SJCRH30 (cell line): ENCODE measurements around the gene BCAS3. TPM values are rescaled to one million over a fixed set of nuclear protein-coding genes. Genes with fewer than 3 reads are reported as not detected.
A peak's percentile ranks its signal among the peaks of the same experiment; 100 is the strongest.
"Not testable (repeated sequence)": the region's sequence is repeated elsewhere in the genome, so short reads cannot be mapped to it uniquely, and the experiment has no call there.

Source experiments
- DNase-seq, 2 experiments: peaks; one replicate each; pipeline ENCODE4 v3.0.0-alpha.2; 2015 to 2020
- H3K27ac ChIP-seq: fragments of 250-450 bp; sonication (Bioruptor Pico); 2 replicates; pipeline ENCODE4 v1.5.1; 2020; ENCODE audit warnings: mild to moderate bottlenecking, moderate library complexity
- H3K27me3 ChIP-seq: fragments of 250-450 bp; sonication (Bioruptor Pico); 2 replicates; pipeline ENCODE4 v1.5.1; 2020; ENCODE audit warnings: mild to moderate bottlenecking, moderate library complexity
- H3K36me3 ChIP-seq: fragments of 250-450 bp; sonication (Bioruptor Pico); 2 replicates; pipeline ENCODE4 v1.5.1; 2020; ENCODE audit warnings: mild to moderate bottlenecking, moderate library complexity
- H3K4me1 ChIP-seq: fragments of 250-450 bp; sonication (Bioruptor Pico); 2 replicates; pipeline ENCODE4 v1.5.1; 2020; ENCODE audit warnings: mild to moderate bottlenecking, moderate library complexity
- H3K4me3 ChIP-seq: fragments of 250-450 bp; sonication (Bioruptor Pico); 2 replicates; pipeline ENCODE4 v1.5.1; 2020; ENCODE audit warnings: mild to moderate bottlenecking, moderate library complexity
- H3K9me3 ChIP-seq: fragments of 250-450 bp; sonication (Bioruptor Pico); replicated peaks from 2 replicates; pipeline ENCODE4 v1.5.1; 2020; ENCODE audit warnings: mild to moderate bottlenecking, moderate library complexity
- total RNA-seq: library from RNA; depleted of rRNA; stranded (reverse); fragments of >200 nt; shearing (Covaris generic); gene quantifications from 2 replicates; pipeline ENCODE4 v1.2.3, GENCODE V29; 2014

BCAS3 gene
- total RNA-seq, 1 experiment from 2014 or later: 11.6 TPM

DNA sequence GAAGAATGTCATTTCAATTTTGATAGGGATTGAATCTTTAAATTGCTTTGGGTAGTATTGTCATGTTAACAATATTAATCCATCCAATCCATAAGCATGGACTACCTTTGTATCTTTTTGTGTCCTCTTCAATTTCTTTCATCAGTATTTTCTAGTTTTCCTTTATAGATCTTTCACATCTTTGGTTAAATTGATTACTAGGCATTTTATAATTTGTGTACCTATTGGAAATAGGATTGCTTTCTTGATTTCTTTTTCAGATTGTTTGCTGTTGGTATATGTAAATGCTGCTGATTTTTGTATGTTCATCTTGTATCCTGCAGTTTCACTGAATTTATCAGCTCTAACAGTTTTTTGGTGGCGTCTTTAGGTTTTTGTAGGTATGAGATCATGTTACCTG lies 24.1 kb upstream of the BCAS3 start:
- H3K4me3 ChIP-seq: no peak overlapping the region
- peaks cover 17% of the 10 kb centered on the region for H3K36me3 ChIP-seq

GRCh38 chr17:60656499-60656898 lies 21.2 kb upstream of the BCAS3 start:
- Histone ChIP-seq H3K27ac (no peak overlapping the region), H3K36me3 (peaks cover 5% of the 10 kb centered on the region), H3K27me3 (no peaks in the 10 kb centered on the region), H3K4me1 (no peaks in the 10 kb centered on the region), H3K9me3 (no peaks in the 10 kb centered on the region), H3K4me3 (no peak overlapping the region)
- DNase-seq: no peak

More for the DNA sequence above, 24.1 kb upstream of the BCAS3 start:
- H3K27me3 ChIP-seq: no peaks in the 10 kb centered on the region
- no peaks in the 10 kb centered on the region for H3K4me1 ChIP-seq
- no peak for DNase-seq
- H3K9me3 ChIP-seq: no peaks in the 10 kb centered on the region
- no peak overlapping the region for H3K27ac ChIP-seq

GRCh38 chr17:60659156-60659555 lies 18.5 kb upstream of the BCAS3 start:
- no peaks in the 10 kb centered on the region for H3K4me1 ChIP-seq
- no peak overlapping the region for H3K27ac ChIP-seq
- H3K36me3 ChIP-seq: peaks cover 10% of the 10 kb centered on the region
- no peaks in the 10 kb centered on the region for H3K27me3 ChIP-seq
- H3K4me3 ChIP-seq: no peak overlapping the region
- no peaks in the 10 kb centered on the region for H3K9me3 ChIP-seq
- no peak for DNase-seq

- H3K36me3 ChIP-seq: peaks cover 10% of the 10 kb centered on the region
- no peak for DNase-seq
- no peaks in the 10 kb centered on the region for H3K9me3 ChIP-seq
- no peaks in the 10 kb centered on the region for H3K4me1 ChIP-seq
- H3K4me3 ChIP-seq: no peak overlapping the region
- H3K27ac ChIP-seq: no peak overlapping the region
- H3K27me3 ChIP-seq: no peaks in the 10 kb centered on the region
Measured at GRCh38 chr17:60661489-60661888, 16.2 kb upstream of the BCAS3 start.

DNA sequence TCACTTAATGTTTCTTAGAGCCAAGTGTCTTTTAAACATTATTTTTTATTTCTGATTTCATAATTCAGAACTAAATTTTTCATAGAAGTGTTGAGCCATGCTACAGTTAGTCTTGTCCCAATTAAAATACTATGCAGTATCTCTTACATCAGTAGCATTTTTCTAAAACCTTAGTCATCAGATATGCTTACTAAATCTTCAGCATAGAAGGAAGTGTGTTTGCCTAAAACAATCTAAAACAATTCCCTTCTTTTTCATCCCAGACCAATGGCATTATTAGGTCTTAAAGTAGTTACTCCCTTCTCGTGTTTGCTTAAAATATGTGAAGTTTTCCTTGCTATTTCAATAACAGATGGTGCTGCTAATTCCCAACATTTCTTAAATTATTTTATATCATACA lies 13.6 kb upstream of the BCAS3 start:
- Histone ChIP-seq H3K4me3 (no peak overlapping the region), H3K27me3 (no peaks in the 10 kb centered on the region), H3K9me3 (no peaks in the 10 kb centered on the region), H3K36me3 (peaks cover 7% of the 10 kb centered on the region), H3K4me1 (no peaks in the 10 kb centered on the region), H3K27ac (no peak overlapping the region)
- no peak for DNase-seq

DNA sequence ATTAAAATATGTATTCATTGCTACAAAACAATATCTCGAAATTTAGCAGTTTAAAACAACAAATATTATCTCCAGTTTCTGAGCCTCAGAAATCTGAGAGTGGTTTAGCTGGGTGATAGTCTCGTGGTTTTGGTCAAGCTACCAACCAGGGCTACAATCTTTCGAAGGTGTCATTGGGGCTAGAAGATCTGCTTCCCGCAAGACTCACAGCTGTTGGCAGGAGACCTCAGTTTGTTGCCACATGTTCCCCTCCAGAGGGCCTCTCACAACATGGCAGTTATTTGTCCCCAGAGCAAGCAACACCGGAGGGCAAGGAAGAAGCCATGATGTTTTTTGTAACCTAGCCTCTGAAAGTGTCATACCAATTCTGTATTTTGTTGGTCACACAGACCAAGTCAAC lies 12.0 kb upstream of the BCAS3 start:
- no peak for DNase-seq
- no peaks in the 10 kb centered on the region for H3K4me1 ChIP-seq
- no peaks in the 10 kb centered on the region for H3K27me3 ChIP-seq
- no peak overlapping the region for H3K4me3 ChIP-seq
- no peak overlapping the region for H3K27ac ChIP-seq
- no peaks in the 10 kb centered on the region for H3K9me3 ChIP-seq
- peaks cover 7% of the 10 kb centered on the region for H3K36me3 ChIP-seq

- H3K9me3 ChIP-seq, H3K27me3 ChIP-seq, H3K36me3 ChIP-seq, H3K4me3 ChIP-seq, H3K27ac ChIP-seq, DNase-seq, H3K4me1 ChIP-seq: not testable (repeated sequence)
Measured at GRCh38 chr17:60668741-60669140, 8.9 kb upstream of the BCAS3 start.

DNA sequence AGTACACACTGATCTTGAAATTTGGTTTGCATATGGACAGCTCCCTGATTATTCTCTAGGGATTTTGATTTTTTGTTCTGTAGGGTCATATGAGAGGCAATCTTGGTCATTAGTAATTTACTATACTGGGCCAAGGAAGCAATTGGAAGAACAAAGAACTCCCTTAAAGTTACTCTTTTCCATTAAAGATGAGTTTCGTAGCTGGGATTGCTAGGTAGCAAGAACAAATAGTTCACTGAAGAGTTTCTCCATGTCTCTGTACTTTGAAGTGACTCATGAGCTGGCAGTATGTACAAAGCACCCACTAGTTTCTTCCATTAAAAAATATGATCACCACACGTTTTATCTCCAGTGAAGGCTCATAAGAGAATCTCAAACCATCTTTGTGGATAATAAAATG lies 6.2 kb upstream of the BCAS3 start:
- H3K4me3 ChIP-seq: no peak overlapping the region
- no peaks in the 10 kb centered on the region for H3K9me3 ChIP-seq
- H3K4me1 ChIP-seq: no peaks in the 10 kb centered on the region
- H3K27me3 ChIP-seq: no peaks in the 10 kb centered on the region
- H3K36me3 ChIP-seq: no peaks in the 10 kb centered on the region
- no peak for DNase-seq
- no peak overlapping the region for H3K27ac ChIP-seq

DNA sequence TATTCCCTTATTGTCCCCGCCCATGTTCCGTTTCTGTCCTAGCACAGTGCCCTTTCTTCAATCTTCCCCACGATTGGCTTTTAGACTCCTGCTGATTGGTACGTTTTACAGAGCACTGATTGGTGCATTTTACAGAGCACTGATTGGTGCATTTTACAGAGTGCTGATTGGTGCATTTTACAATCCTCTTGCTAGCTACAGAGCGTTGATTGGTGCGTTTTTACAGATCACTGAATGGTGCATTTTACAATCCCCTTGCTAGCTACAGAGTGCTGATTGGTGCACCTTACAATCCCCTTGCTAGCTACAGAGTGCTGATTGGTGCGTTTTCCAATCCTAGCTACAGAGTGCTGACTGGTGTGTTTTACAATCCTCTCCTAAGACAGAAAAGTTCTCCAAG lies 3.0 kb upstream of the BCAS3 start:
- H3K4me1 ChIP-seq, H3K9me3 ChIP-seq, H3K27ac ChIP-seq, H3K27me3 ChIP-seq, DNase-seq, H3K4me3 ChIP-seq, H3K36me3 ChIP-seq: not testable (repeated sequence)

DNA sequence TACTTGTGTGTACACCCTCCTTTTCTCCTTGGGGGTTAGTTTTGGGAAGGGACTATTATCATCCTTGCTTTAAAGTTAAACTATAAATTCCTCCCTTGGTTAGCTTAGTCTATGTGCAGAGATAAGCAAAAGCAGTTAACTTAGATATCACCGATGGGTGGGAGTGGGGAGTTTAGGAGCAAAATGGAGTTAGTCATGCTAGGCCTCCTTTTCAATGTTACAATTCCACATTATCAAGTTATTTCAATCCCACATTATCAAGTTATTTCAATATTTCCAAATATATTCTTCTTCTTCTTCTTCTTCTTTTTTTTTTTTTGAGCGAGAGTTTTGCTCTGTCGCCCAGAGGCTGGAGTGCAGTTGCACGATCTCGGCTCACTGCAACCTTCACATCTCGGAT lies 1.7 kb upstream of the BCAS3 start:
- no peak for DNase-seq
- Histone ChIP-seq H3K9me3 (no peaks in the 10 kb centered on the region), H3K4me3 (no peak overlapping the region), H3K27ac (no peak overlapping the region), H3K27me3 (no peaks in the 10 kb centered on the region), H3K4me1 (no peaks in the 10 kb centered on the region), H3K36me3 (no peaks in the 10 kb centered on the region)

GRCh38 chr17:60676758-60677307 lies 818 bp upstream of the BCAS3 start:
- no peaks in the 10 kb centered on the region for H3K27me3 ChIP-seq
- no peaks in the 10 kb centered on the region for H3K9me3 ChIP-seq
- peak overlapping the region; percentile 30 for H3K27ac ChIP-seq
- DNase-seq: no peak
- no peaks in the 10 kb centered on the region for H3K36me3 ChIP-seq
- no peaks in the 10 kb centered on the region for H3K4me1 ChIP-seq
- peak overlapping the region; percentile 71 for H3K4me3 ChIP-seq

- Histone ChIP-seq H3K36me3 (no peaks in the 10 kb centered on the region), H3K9me3 (no peaks in the 10 kb centered on the region), H3K4me3 (peak overlapping the region; percentile 71), H3K4me1 (no peaks in the 10 kb centered on the region), H3K27ac (peak overlapping the region; percentile 30), H3K27me3 (no peaks in the 10 kb centered on the region)
- DNase-seq: no peak
Measured at GRCh38 chr17:60678118-60678444, 430 bp downstream of the BCAS3 start.

- Histone ChIP-seq H3K9me3 (no peaks in the 10 kb centered on the region), H3K36me3 (no peaks in the 10 kb centered on the region)
- no peak for DNase-seq
Measured at GRCh38 chr17:60679287-60679686, 1.6 kb downstream of the BCAS3 start.

DNA sequence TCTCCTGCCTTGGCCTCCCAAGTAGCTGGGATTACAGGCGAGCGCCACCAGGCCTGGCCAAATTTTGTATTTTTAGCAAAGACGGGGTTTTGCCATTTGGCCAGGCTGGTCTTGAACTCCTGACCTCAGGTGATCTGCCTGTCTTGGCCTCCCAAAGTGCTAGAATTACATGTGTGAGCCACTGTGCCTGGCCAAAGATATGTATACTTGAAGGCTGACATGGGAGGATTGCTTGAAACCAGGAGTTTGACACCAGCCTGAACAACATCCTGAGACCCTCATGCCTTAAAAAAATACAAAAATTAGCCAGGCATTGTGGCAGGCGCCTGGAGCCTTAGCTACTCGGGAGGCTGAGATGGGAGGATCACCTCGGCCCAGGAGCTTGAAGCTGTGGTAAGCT lies 3.1 kb downstream of the BCAS3 start:
- Histone ChIP-seq H3K9me3 (no peaks in the 10 kb centered on the region), H3K36me3 (no peaks in the 10 kb centered on the region; the same call in 1 of the 2 replicates), H3K27ac (no peak overlapping the region), H3K4me3 (no peak overlapping the region), H3K27me3 (no peaks in the 10 kb centered on the region), H3K4me1 (no peaks in the 10 kb centered on the region)
- DNase-seq: no peak

More at GRCh38 chr17:60679287-60679686, 1.6 kb downstream of the BCAS3 start:
- Histone ChIP-seq H3K4me1 (no peaks in the 10 kb centered on the region), H3K27me3 (no peaks in the 10 kb centered on the region), H3K4me3 (no peak overlapping the region), H3K27ac (no peak overlapping the region)

- Histone ChIP-seq H3K4me3 (no peak overlapping the region), H3K4me1 (no peaks in the 10 kb centered on the region), H3K27me3 (no peaks in the 10 kb centered on the region), H3K9me3 (no peaks in the 10 kb centered on the region), H3K27ac (no peak overlapping the region), H3K36me3 (no peaks in the 10 kb centered on the region; the same call in 1 of the 2 replicates)
- DNase-seq: no peak
Measured at GRCh38 chr17:60685437-60685836, 7.8 kb downstream of the BCAS3 start.

- Histone ChIP-seq H3K9me3 (no peaks in the 10 kb centered on the region), H3K27ac (no peak overlapping the region), H3K36me3 (no peaks in the 10 kb centered on the region), H3K4me3 (no peak overlapping the region), H3K4me1 (no peaks in the 10 kb centered on the region), H3K27me3 (no peaks in the 10 kb centered on the region)
- DNase-seq: no peak
Measured at GRCh38 chr17:60695960-60696359, 18.3 kb downstream of the BCAS3 start.
